ENCODE measurements around the gene CDK17.
"Not testable (repeated sequence)": the region's sequence is repeated elsewhere in the genome, so short reads cannot be mapped to it uniquely, and the experiment has no call there.

The CDK17 gene

GRCh38 chr12:96441816-96442215, 41.6 kb upstream of the CDK17 start:
- TF ChIP-seq CTCF (IDR thresholded peaks at IDR 0.05; ENCODE audit: low read depth, low read length), result no peak
- in situ Hi-C loops (cut with HindIII; ENCODE audit: low sequenced_read_pairs), result no loop called here
- no peak overlapping the region for H3K4me3 ChIP-seq (ENCODE audit: low read depth, low read length)
- no peak for DNase-seq (ENCODE audit: low read depth, low spot score)

GRCh38 chr12:96438330-96438729, 38.1 kb upstream of the CDK17 start:
- no peak for TF ChIP-seq CTCF (IDR thresholded peaks at IDR 0.05; ENCODE audit: low read depth, low read length)
- no peak overlapping the region for H3K4me3 ChIP-seq (ENCODE audit: low read depth, low read length)
- in situ Hi-C loops (cut with HindIII; ENCODE audit: low sequenced_read_pairs), result no loop called here
- no peak for DNase-seq (ENCODE audit: low read depth, low spot score)

- no peak for TF ChIP-seq CTCF (IDR thresholded peaks at IDR 0.05; ENCODE audit: low read depth, low read length)
- H3K4me3 ChIP-seq (ENCODE audit: low read depth, low read length), result no peak overlapping the region
- DNase-seq (ENCODE audit: low read depth, low spot score), result no peak
- in situ Hi-C loops (cut with HindIII; ENCODE audit: low sequenced_read_pairs), result no loop called here
Measured at GRCh38 chr12:96437171-96437445, 36.9 kb upstream of the CDK17 start.

- no peak overlapping the region for H3K4me3 ChIP-seq (ENCODE audit: low read depth, low read length)
- in situ Hi-C loops (cut with HindIII; ENCODE audit: low sequenced_read_pairs), result no loop called here
- DNase-seq (ENCODE audit: low read depth, low spot score), result no peak
- TF ChIP-seq CTCF (IDR thresholded peaks at IDR 0.05; ENCODE audit: low read depth, low read length), result no peak
Measured at GRCh38 chr12:96436366-96437170, 36.3 kb upstream of the CDK17 start.

GRCh38 chr12:96434107-96434506, 33.9 kb upstream of the CDK17 start:
- in situ Hi-C loops (cut with HindIII; ENCODE audit: low sequenced_read_pairs), result no loop called here
- no peak overlapping the region for H3K4me3 ChIP-seq (ENCODE audit: low read depth, low read length)

GRCh38 chr12:96432496-96433321, 32.5 kb upstream of the CDK17 start:
- DNase-seq (ENCODE audit: low read depth, low spot score); H3K4me3 ChIP-seq (ENCODE audit: low read depth, low read length); in situ Hi-C loops (cut with HindIII; ENCODE audit: low sequenced_read_pairs): not testable (repeated sequence)

More at GRCh38 chr12:96434107-96434506, 33.9 kb upstream of the CDK17 start:
- TF ChIP-seq CTCF (IDR thresholded peaks at IDR 0.05; ENCODE audit: low read depth, low read length), result no peak
- DNase-seq (ENCODE audit: low read depth, low spot score), result peak; percentile 97

GRCh38 chr12:96431067-96431466, 30.8 kb upstream of the CDK17 start:
- no peak for TF ChIP-seq CTCF (IDR thresholded peaks at IDR 0.05; ENCODE audit: low read depth, low read length)
- DNase-seq (ENCODE audit: low read depth, low spot score), result no peak
- H3K4me3 ChIP-seq (ENCODE audit: low read depth, low read length), result no peak overlapping the region
- in situ Hi-C loops (cut with HindIII; ENCODE audit: low sequenced_read_pairs), result no loop called here
